ENCODE measurements around the gene CEMP1.
A peak's percentile ranks its signal among the peaks of the same experiment; 100 is the strongest.

DNA sequence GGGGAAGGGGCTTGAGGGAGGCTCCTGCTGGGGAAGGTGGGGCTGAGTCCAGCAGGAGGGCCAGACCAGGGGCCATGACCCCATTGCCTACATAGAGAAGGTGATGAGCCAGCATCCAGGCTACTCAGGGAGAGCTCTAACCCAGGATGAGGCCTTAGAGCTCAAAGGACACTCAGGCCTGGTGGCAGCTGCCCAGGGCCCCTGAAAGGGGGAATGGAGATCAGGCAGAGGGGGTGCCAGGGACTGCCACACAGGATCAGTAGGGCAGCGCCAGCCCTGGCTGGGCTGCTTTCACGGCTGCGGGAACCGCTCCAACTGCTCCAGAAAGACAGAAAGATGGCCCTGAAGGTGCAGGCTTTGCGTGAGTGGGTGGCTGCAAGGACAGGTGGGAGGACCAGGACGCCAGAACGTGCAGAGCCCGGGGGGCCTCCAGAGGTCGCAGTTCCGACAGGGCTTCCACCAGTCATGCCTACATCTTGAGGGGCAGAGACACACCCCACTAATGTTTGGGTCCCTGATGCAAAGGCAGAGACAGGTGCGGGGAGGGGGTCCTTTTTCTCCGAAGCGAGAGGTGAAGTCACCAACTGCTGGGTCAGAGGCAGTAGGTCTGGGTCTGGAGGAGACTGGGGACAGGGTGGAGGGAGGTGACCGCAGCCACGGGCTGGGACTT, 18.3 kb downstream of the CEMP1 start:
- TF ChIP-seq BRCA1 (IDR thresholded peaks at IDR 0.05; ENCODE audit: low read depth, low read length) = no peak
- TF ChIP-seq ZNF24 (IDR thresholded peaks at IDR 0.05) = no peak
- TF ChIP-seq RAD21 (IDR thresholded peaks at IDR 0.05; ENCODE audit: insufficient read depth, low read depth, low read length) = no peak
- TF ChIP-seq, protein P1, sequence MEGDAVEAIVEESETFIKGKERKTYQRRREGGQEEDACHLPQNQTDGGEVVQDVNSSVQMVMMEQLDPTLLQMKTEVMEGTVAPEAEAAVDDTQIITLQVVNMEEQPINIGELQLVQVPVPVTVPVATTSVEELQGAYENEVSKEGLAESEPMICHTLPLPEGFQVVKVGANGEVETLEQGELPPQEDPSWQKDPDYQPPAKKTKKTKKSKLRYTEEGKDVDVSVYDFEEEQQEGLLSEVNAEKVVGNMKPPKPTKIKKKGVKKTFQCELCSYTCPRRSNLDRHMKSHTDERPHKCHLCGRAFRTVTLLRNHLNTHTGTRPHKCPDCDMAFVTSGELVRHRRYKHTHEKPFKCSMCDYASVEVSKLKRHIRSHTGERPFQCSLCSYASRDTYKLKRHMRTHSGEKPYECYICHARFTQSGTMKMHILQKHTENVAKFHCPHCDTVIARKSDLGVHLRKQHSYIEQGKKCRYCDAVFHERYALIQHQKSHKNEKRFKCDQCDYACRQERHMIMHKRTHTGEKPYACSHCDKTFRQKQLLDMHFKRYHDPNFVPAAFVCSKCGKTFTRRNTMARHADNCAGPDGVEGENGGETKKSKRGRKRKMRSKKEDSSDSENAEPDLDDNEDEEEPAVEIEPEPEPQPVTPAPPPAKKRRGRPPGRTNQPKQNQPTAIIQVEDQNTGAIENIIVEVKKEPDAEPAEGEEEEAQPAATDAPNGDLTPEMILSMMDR (IDR thresholded peaks at IDR 0.05 in 2 of 3, conservative IDR thresholded peaks at IDR 0.05 in 1 of 3; ENCODE audit: control insufficient read depth in 2 of 3, extremely low read depth in 1 of 3, insufficient read depth in 1 of 3, low read depth in 3 of 3, low read length in 3 of 3) = peak in 2 of 3 experiments; percentile 14 to 25; a peak in 1 of 6 replicates
- TF ChIP-seq POLR2AphosphoS5 (IDR thresholded peaks at IDR 0.05; ENCODE audit: low read length) = no peak
- no peak for TF ChIP-seq TAF1 (IDR thresholded peaks at IDR 0.05; ENCODE audit: borderline replicate concordance, low read depth, low read length)
- TF ChIP-seq BHLHE40 (IDR thresholded peaks at IDR 0.05; ENCODE audit: borderline replicate concordance in 1 of 2, low read depth in 2 of 2, low read length in 1 of 2) = no peak
- no peak for TF ChIP-seq RAD51 (IDR thresholded peaks at IDR 0.05)
